Measurements from ENCODE around the gene ZFAND5. TPM values are rescaled to one million over a fixed set of nuclear protein-coding genes. Genes with fewer than 3 reads are reported as not detected.

ZFAND5 gene
- 121 and 199 TPM in 2 replicates for total RNA-seq

GRCh38 chr9:72364679-72365524, at the start of gene ZFAND5:
Gene ZFAND5, minus strand, starts transcription at chr9:72365208. Its CDS starts 4,430 bp downstream, at chr9:72360778.

Other genes with a start within 250 kb of the ZFAND5 start
- gene GDA, start 215.8 kb downstream of the ZFAND5 start, total RNA-seq, result not detected in 2 replicates
- gene TMC1, start 156.4 kb upstream of the ZFAND5 start, total RNA-seq, result under 0.01 and 0.28 TPM in 2 replicates

Data from smooth muscle cell of the umbilical artery (primary cell).